H1 (cell line): Measurements from ENCODE around the gene MROH8. TPM values are rescaled to one million over a fixed set of nuclear protein-coding genes. Genes with fewer than 3 reads are reported as not detected.

ENCODE experiments used
- CBX5 ChIP-seq: fragments of 300-800, 300-1000 bp; sonication (generic); IDR thresholded peaks from 2 replicates; pipeline ENCODE4 v1.7.1; 2016; ENCODE audit warnings: antibody characterized with exemption, low read length, low read depth
- GABPA ChIP-seq: IDR thresholded peaks from 2 replicates; pipeline ENCODE4 v1.6.1; 2011; ENCODE audit warnings: mild to moderate bottlenecking, low read length, moderate library complexity, borderline replicate concordance; ENCODE audit not compliant: insufficient read depth
- KDM5A ChIP-seq: fragments of 200-600 bp; IDR thresholded peaks from 2 replicates; pipeline ENCODE4 v1.7.1; 2012; ENCODE audit warnings: mild to moderate bottlenecking, low read length, inconsistent platforms, mixed read lengths
- SRF ChIP-seq: IDR thresholded peaks from 2 replicates; pipeline ENCODE4 v1.6.1; 2011; ENCODE audit warnings: mild to moderate bottlenecking, low read depth, low read length, moderate library complexity
- polyA plus RNA-seq, 7 experiments: library from polyadenylated mRNA; depleted of rRNA in 3 of 7; stranded (reverse) in 5 of 7; unstranded in 2 of 7; fragments of >200 nt in 5 of 7; fragments of 200-250 nt in 2 of 7; gene quantifications; 1 replicate in 5 of 7; 2 replicates in 1 of 7; 4 replicates in 1 of 7; pipeline versions ENCODE4 v1.2.1 to v1.2.3, GENCODE V29; 2011 to 2013; ENCODE audit warnings: missing spikeins in 2 of 7, mixed read lengths in 2 of 7
- total RNA-seq: library from RNA; stranded (reverse); fragmentation: NEBNext Ultra II Directional; extraction: Animal tissue kit (Norgen Biotek cat#: 25700); gene quantifications from 2 replicates; pipeline ENCODE4 v1.2.1, GENCODE V29; 2021

Gene MROH8
- total and polyA plus RNA-seq, 2 of the 8 experiments (the other 6 are each of a cell fraction or from before 2014, with no cell fraction given) = 0.50 to 0.86 TPM

DNA sequence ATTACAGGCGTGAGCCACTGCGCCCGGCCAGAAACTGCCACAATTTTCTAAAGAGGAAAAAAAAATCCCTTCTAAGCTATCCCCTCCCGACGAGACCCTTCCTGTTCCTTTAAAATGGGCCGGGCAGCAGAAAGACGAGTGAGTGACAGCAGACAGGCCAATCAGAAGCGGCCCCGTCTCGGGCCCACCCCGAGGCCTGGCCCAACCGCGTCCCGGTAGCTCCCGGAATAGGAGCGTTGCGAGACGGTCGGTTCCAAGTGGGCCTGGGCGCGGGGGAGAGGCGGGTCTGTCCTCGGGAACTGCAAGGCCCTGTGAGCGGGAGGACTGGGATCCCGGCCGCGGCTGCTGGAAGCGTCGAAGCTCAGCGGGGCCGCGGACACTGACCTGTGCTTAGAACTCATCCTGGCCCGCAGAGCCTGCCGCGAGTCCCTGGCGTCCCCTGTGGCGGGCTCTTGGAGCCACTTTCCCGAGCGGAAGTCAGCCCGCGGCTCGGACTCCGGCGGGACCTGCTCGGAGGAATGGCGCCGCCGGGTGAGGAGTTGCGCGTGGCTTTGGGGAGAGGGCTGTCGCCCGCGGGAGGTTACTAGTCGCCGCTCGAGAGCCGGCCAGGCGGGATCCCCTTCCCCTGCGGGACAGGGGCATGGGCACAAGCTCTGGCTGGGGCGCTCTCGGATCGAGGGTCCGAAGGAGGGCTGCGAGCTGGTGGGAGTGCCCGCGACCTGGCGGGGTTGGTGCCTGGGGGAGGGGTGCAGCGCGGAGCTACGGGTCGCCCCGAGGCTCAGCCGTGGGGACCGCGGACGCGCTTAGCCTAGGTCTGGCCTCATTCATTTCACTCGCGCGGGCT, at the start of gene MROH8, which contains the start of gene RPN2 (continued):
- TF ChIP-seq CBX5 (no peak), KDM5A (no peak), GABPA (no peak), SRF (no peak)
